GM12874 (cell line): ENCODE measurements around the gene GALNT6.

Experiments used
- CTCF ChIP-seq: IDR thresholded peaks from 2 replicates; pipeline ENCODE4 v1.5.1; 2011; ENCODE audit warnings: low read depth, mild to moderate bottlenecking, control low read depth, low read length, moderate library complexity; ENCODE audit not compliant: insufficient read depth

Gene GALNT6

GRCh38 chr12:51335931-51336330, 55.3 kb downstream of the GALNT6 start:
- TF ChIP-seq CTCF, result no peak

- no peak for TF ChIP-seq CTCF
Measured at GRCh38 chr12:51334764-51335163, 56.4 kb downstream of the GALNT6 start.

GRCh38 chr12:51333536-51333935, 57.7 kb downstream of the GALNT6 start:
- no peak for TF ChIP-seq CTCF

- TF ChIP-seq CTCF, result no peak
Measured at GRCh38 chr12:51330186-51330585, 61.0 kb downstream of the GALNT6 start.

GRCh38 chr12:51329742-51330141, 61.5 kb downstream of the GALNT6 start:
- no peak for TF ChIP-seq CTCF

GRCh38 chr12:51328587-51328986, 62.6 kb downstream of the GALNT6 start:
- no peak for TF ChIP-seq CTCF

- no peak for TF ChIP-seq CTCF
Measured at GRCh38 chr12:51326698-51327439, 64.3 kb downstream of the GALNT6 start.

GRCh38 chr12:51324953-51325352, 66.3 kb downstream of the GALNT6 start:
- TF ChIP-seq CTCF, result no peak
